Skeletal muscle satellite cell (primary cell): ENCODE measurements around the gene WNT2B.

Experiments used
- H3K27me3 ChIP-seq: 2 replicates; pipeline ENCODE4 v1.7.0; 2013; ENCODE audit warnings: low read length; ENCODE audit not compliant: control insufficient read depth, insufficient read depth
- H3K36me3 ChIP-seq: 2 replicates; pipeline ENCODE4 v1.7.0; 2013; ENCODE audit warnings: mild to moderate bottlenecking, control low read depth, low read length; ENCODE audit not compliant: insufficient read depth
- H3K4me1 ChIP-seq: 2 replicates; pipeline ENCODE4 v1.7.0; 2013; ENCODE audit warnings: low read length; ENCODE audit not compliant: control insufficient read depth, insufficient read depth
- H3K4me2 ChIP-seq: 2 replicates; pipeline ENCODE4 v1.7.0; 2013; ENCODE audit warnings: mild to moderate bottlenecking, low read length
- H3K4me3 ChIP-seq: 2 replicates; pipeline ENCODE4 v1.7.0; 2013; ENCODE audit warnings: low read length
- H3K9ac ChIP-seq: 2 replicates; pipeline ENCODE4 v1.7.0; 2013; ENCODE audit warnings: mild to moderate bottlenecking, low read depth, low read length, moderate library complexity
- H3K9me3 ChIP-seq: replicated peaks from 2 replicates; pipeline ENCODE4 v1.7.0; 2013; ENCODE audit warnings: mild to moderate bottlenecking, control low read depth, low read length

Gene WNT2B

GRCh38 chr1:112505400-112505785 is 3.4 kb upstream of the WNT2B start:
- no peaks in the 10 kb centered on the region for H3K36me3 ChIP-seq
- H3K27me3 ChIP-seq, result peaks cover 43% of the 10 kb centered on the region
- peaks cover 30% of the 10 kb centered on the region for H3K4me1 ChIP-seq
- no peak overlapping the region for H3K9ac ChIP-seq
- no peak overlapping the region for H3K4me3 ChIP-seq
- no peaks in the 10 kb centered on the region for H3K9me3 ChIP-seq
- H3K4me2 ChIP-seq, result no peak overlapping the region

GRCh38 chr1:112505878-112506277 is 2.9 kb upstream of the WNT2B start:
- H3K9me3 ChIP-seq, result no peaks in the 10 kb centered on the region
- peaks cover 30% of the 10 kb centered on the region for H3K4me1 ChIP-seq
- H3K27me3 ChIP-seq, result peaks cover 44% of the 10 kb centered on the region
- no peak overlapping the region for H3K4me2 ChIP-seq
- H3K4me3 ChIP-seq, result no peak overlapping the region
- H3K36me3 ChIP-seq, result no peaks in the 10 kb centered on the region
- H3K9ac ChIP-seq, result no peak overlapping the region

- no peaks in the 10 kb centered on the region for H3K36me3 ChIP-seq
- no peak overlapping the region for H3K9ac ChIP-seq
- peaks cover 44% of the 10 kb centered on the region for H3K27me3 ChIP-seq
- H3K9me3 ChIP-seq, result no peaks in the 10 kb centered on the region
- H3K4me2 ChIP-seq, result no peak overlapping the region
- H3K4me3 ChIP-seq, result no peak overlapping the region
- peaks cover 30% of the 10 kb centered on the region for H3K4me1 ChIP-seq
Measured at GRCh38 chr1:112506306-112506705, 2.5 kb upstream of the WNT2B start.

- Histone ChIP-seq H3K4me2 (no peak overlapping the region), H3K9me3 (no peaks in the 10 kb centered on the region), H3K9ac (no peak overlapping the region), H3K4me1 (peaks cover 26% of the 10 kb centered on the region), H3K36me3 (no peaks in the 10 kb centered on the region), H3K27me3 (peaks cover 44% of the 10 kb centered on the region), H3K4me3 (no peak overlapping the region)
Measured at GRCh38 chr1:112506731-112507130, 2.0 kb upstream of the WNT2B start.

- no peak overlapping the region for H3K4me3 ChIP-seq
- peaks cover 44% of the 10 kb centered on the region for H3K27me3 ChIP-seq
- no peak overlapping the region for H3K9ac ChIP-seq
Measured at GRCh38 chr1:112507336-112507735, 1.4 kb upstream of the WNT2B start.

GRCh38 chr1:112507921-112508277 is 866 bp upstream of the WNT2B start:
- Histone ChIP-seq H3K9me3 (no peaks in the 10 kb centered on the region), H3K27me3 (peaks cover 44% of the 10 kb centered on the region), H3K4me1 (peaks cover 19% of the 10 kb centered on the region), H3K4me3 (peak overlapping the region; percentile 76), H3K36me3 (no peaks in the 10 kb centered on the region), H3K4me2 (peak overlapping the region; percentile 84), H3K9ac (peak overlapping the region; percentile 44)

More at GRCh38 chr1:112507336-112507735, 1.4 kb upstream of the WNT2B start:
- H3K4me1 ChIP-seq, result peaks cover 22% of the 10 kb centered on the region
- no peaks in the 10 kb centered on the region for H3K9me3 ChIP-seq
- H3K4me2 ChIP-seq, result peak overlapping the region; percentile 84
- no peaks in the 10 kb centered on the region for H3K36me3 ChIP-seq

- H3K4me2 ChIP-seq, result peak overlapping the region; percentile 84
- H3K9me3 ChIP-seq, result no peaks in the 10 kb centered on the region
- peaks cover 20% of the 10 kb centered on the region for H3K4me1 ChIP-seq
- peak overlapping the region; percentile 44 for H3K9ac ChIP-seq
- no peaks in the 10 kb centered on the region for H3K36me3 ChIP-seq
- H3K27me3 ChIP-seq, result peaks cover 38% of the 10 kb centered on the region
- peak overlapping the region; percentile 76 for H3K4me3 ChIP-seq
Measured at GRCh38 chr1:112509005-112509659, 367 bp downstream of the WNT2B start.

- H3K4me1 ChIP-seq, result peaks cover 20% of the 10 kb centered on the region
- no peaks in the 10 kb centered on the region for H3K36me3 ChIP-seq
- H3K27me3 ChIP-seq, result peaks cover 35% of the 10 kb centered on the region
- no peaks in the 10 kb centered on the region for H3K9me3 ChIP-seq
- no peak overlapping the region for H3K9ac ChIP-seq
- H3K4me3 ChIP-seq, result no peak overlapping the region
- no peak overlapping the region for H3K4me2 ChIP-seq
Measured at GRCh38 chr1:112509660-112510178, 954 bp downstream of the WNT2B start.

GRCh38 chr1:112510340-112510739 is 1.6 kb downstream of the WNT2B start:
- Histone ChIP-seq H3K4me3 (no peak overlapping the region), H3K36me3 (no peaks in the 10 kb centered on the region), H3K27me3 (peaks cover 32% of the 10 kb centered on the region), H3K9me3 (no peaks in the 10 kb centered on the region), H3K9ac (no peak overlapping the region), H3K4me2 (no peak overlapping the region), H3K4me1 (peaks cover 21% of the 10 kb centered on the region)

- H3K27me3 ChIP-seq, result peaks cover 29% of the 10 kb centered on the region
- peaks cover 30% of the 10 kb centered on the region for H3K4me1 ChIP-seq
- no peak overlapping the region for H3K4me2 ChIP-seq
- no peaks in the 10 kb centered on the region for H3K9me3 ChIP-seq
- H3K36me3 ChIP-seq, result no peaks in the 10 kb centered on the region
- H3K9ac ChIP-seq, result no peak overlapping the region
- no peak overlapping the region for H3K4me3 ChIP-seq
Measured at GRCh38 chr1:112511897-112512296, 3.1 kb downstream of the WNT2B start.

GRCh38 chr1:112513112-112513870 is 4.5 kb downstream of the WNT2B start:
- H3K4me3 ChIP-seq, result no peak overlapping the region
- H3K4me1 ChIP-seq, result peaks cover 23% of the 10 kb centered on the region
- H3K27me3 ChIP-seq, result peaks cover 21% of the 10 kb centered on the region
- H3K9ac ChIP-seq, result no peak overlapping the region
- H3K36me3 ChIP-seq, result no peaks in the 10 kb centered on the region
- H3K9me3 ChIP-seq, result no peaks in the 10 kb centered on the region
- no peak overlapping the region for H3K4me2 ChIP-seq
